Activated naive CD4-positive, alpha-beta T cell treated with anti-CD3 and anti-CD28 coated beads, Interleukin-2, amount 50 U/mL, for 24 hours (primary cell): ENCODE measurements around the gene IL6ST.
"Not testable (repeated sequence)": the region's sequence is repeated elsewhere in the genome, so short reads cannot be mapped to it uniquely, and the experiment has no call there.

Experiments
- H3K27ac Mint-ChIP-seq: one replicate; pipeline ENCODE4 v1.8.0; 2021; ENCODE audit warnings: mild to moderate bottlenecking, mixed read lengths
- H3K27me3 Mint-ChIP-seq: one replicate; pipeline ENCODE4 v1.8.0; 2021; ENCODE audit warnings: mixed read lengths
- H3K36me3 Mint-ChIP-seq: one replicate; pipeline ENCODE4 v1.8.0; 2021; ENCODE audit warnings: mixed read lengths
- H3K4me1 Mint-ChIP-seq: one replicate; pipeline ENCODE4 v1.8.0; 2021; ENCODE audit warnings: mixed read lengths
- H3K4me3 Mint-ChIP-seq: one replicate; pipeline ENCODE4 v1.8.0; 2021; ENCODE audit warnings: mild to moderate bottlenecking, mixed read lengths
- H3K9me3 Mint-ChIP-seq: one replicate; pipeline ENCODE4 v1.8.0; 2021; ENCODE audit warnings: mixed read lengths

Gene IL6ST

GRCh38 chr5:55941154-55941553 lies 53.6 kb downstream of the IL6ST start:
- H3K27me3 Mint-ChIP-seq, H3K4me3 Mint-ChIP-seq, H3K9me3 Mint-ChIP-seq: not testable (repeated sequence)
- Mint-ChIP-seq H3K27ac (peak overlapping the region; percentile 63), H3K36me3 (peaks cover 20% of the 10 kb centered on the region), H3K4me1 (peaks cover 37% of the 10 kb centered on the region)

- peaks cover 27% of the 10 kb centered on the region for H3K4me1 Mint-ChIP-seq
- H3K27ac Mint-ChIP-seq = peak overlapping the region; percentile 70
- not testable (repeated sequence) for H3K27me3 Mint-ChIP-seq, H3K36me3 Mint-ChIP-seq, H3K4me3 Mint-ChIP-seq, H3K9me3 Mint-ChIP-seq
Measured at GRCh38 chr5:55937598-55937997, 57.2 kb downstream of the IL6ST start.

GRCh38 chr5:55936100-55936693 lies 58.6 kb downstream of the IL6ST start:
- Mint-ChIP-seq H3K4me1 (peaks cover 23% of the 10 kb centered on the region), H3K36me3 (peaks cover 6% of the 10 kb centered on the region), H3K27ac (peak overlapping the region; percentile 65), H3K4me3 (no peak overlapping the region), H3K9me3 (no peaks in the 10 kb centered on the region), H3K27me3 (no peaks in the 10 kb centered on the region)

GRCh38 chr5:55935371-55935770 lies 59.4 kb downstream of the IL6ST start:
- no peaks in the 10 kb centered on the region for H3K9me3 Mint-ChIP-seq
- no peak overlapping the region for H3K4me3 Mint-ChIP-seq
- H3K4me1 Mint-ChIP-seq = peaks cover 21% of the 10 kb centered on the region
- peaks cover 6% of the 10 kb centered on the region for H3K36me3 Mint-ChIP-seq
- peak overlapping the region; percentile 88 for H3K27ac Mint-ChIP-seq
- H3K27me3 Mint-ChIP-seq = no peaks in the 10 kb centered on the region

DNA sequence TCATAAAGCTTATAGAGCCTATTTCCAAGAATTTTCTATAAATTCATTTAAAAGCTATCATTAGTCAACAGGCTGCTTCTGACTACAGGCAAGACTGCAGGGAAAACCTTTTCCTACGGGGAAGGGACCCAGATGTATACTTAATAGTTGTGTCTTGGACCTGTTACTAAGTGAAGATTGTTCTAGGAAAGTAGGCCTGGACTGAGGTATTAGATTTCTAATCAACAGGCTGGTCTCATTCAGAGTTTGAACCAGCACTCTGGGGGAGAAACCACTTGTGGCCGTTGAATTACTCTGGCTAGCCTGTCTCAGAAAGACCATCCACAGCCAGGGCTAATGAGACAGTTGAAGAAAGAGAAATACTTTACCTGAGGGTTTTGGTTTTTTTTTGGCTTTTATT lies 60.0 kb downstream of the IL6ST start:
- H3K27me3 Mint-ChIP-seq = no peaks in the 10 kb centered on the region
- H3K4me1 Mint-ChIP-seq = peaks cover 16% of the 10 kb centered on the region
- no peaks in the 10 kb centered on the region for H3K9me3 Mint-ChIP-seq
- peaks cover 4% of the 10 kb centered on the region for H3K36me3 Mint-ChIP-seq
- no peak overlapping the region for H3K4me3 Mint-ChIP-seq
- H3K27ac Mint-ChIP-seq = peak overlapping the region; percentile 35

DNA sequence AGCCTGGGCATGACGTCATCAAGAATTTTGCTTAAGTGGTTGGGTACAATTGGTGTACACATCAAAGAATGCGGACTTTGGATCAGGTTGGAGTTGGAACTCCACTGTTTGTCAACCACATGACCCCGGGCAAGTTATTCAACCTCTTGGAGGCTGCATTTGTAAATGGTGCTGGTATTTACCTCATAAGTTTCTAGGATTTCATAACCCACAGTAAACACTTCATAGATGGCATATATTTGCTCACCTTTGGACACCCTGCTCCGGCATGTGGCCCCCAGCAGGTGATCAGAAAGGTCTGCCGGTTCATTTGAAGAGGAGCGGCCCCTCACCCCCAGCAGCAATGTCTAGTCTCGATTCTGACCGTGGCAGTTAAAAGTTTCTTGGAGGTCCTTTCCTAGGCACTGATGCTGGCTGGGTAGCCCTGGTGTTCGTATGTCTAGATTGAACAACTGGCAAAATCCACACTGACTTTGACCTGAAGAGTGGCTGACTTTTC lies 60.6 kb downstream of the IL6ST start:
- Mint-ChIP-seq H3K4me1 (peaks cover 16% of the 10 kb centered on the region), H3K4me3 (no peak overlapping the region), H3K27ac (peak overlapping the region; percentile 35), H3K27me3 (no peaks in the 10 kb centered on the region), H3K36me3 (peaks cover 4% of the 10 kb centered on the region), H3K9me3 (no peaks in the 10 kb centered on the region)

DNA sequence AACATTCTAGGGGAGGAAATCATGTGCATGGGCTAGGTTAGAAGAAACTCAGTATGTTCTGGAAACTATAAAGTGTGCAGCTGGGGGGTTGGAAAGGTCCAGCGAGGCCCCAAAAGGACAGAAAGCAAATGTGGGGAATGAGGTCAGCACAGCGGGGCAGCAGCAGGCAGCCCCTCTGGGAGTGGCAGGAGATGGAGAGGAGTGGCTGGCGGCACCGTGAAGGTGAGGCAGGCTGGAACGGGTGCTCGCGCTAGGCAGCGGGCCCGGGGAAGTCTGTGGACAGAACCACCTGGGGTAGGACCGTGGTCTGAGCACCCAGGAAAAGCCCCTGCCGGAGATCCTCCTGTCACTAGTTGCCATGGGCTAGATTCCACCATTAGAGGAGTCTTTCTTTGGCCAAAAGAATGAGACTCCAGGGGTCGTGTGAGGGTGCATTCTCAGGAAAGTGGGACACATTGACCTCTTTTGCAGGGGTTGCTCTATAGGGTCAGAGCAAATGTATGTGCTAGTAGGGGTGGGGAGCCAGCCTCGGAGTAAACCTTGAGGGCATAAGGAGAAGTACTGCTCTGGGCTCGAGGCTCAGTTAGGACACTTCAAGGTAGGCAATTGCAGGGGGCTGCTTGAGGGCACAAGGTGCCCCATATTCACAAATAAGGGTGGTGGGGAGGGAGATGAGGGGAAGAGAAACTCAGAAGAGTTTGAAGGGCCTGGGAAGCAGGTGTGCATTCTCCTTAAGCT lies 61.2 kb downstream of the IL6ST start:
- Mint-ChIP-seq H3K36me3 (peaks cover 4% of the 10 kb centered on the region), H3K4me3 (no peak overlapping the region), H3K27me3 (no peaks in the 10 kb centered on the region), H3K4me1 (peaks cover 16% of the 10 kb centered on the region), H3K9me3 (no peaks in the 10 kb centered on the region), H3K27ac (peak overlapping the region; percentile 75)

DNA sequence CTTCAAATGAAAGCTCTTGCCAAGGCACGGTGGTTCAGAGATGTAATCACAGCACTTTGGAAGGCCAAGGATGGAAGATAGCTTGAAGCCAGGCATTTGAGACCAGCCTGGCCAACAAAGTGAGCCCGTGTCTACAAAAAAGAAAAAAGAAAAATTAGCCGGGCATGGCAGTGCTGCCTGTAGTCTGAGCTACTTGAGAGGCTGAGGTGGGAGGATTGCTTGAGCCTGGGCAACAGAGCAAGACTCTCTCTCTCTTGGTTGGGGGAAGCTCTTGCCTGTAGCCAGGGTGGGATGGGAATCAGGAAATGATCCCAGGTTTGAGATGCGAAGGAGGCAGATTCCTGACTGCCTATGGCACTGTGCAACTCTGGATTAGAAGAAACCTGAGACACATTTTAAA lies 62.1 kb downstream of the IL6ST start:
- Mint-ChIP-seq H3K27ac (no peak overlapping the region), H3K36me3 (no peaks in the 10 kb centered on the region), H3K27me3 (no peaks in the 10 kb centered on the region), H3K9me3 (no peaks in the 10 kb centered on the region), H3K4me1 (peaks cover 11% of the 10 kb centered on the region), H3K4me3 (no peak overlapping the region)

GRCh38 chr5:55929020-55929799 lies 65.6 kb downstream of the IL6ST start:
- Mint-ChIP-seq H3K36me3 (no peaks in the 10 kb centered on the region), H3K4me1 (no peaks in the 10 kb centered on the region), H3K4me3 (no peak overlapping the region), H3K27ac (no peak overlapping the region), H3K9me3 (no peaks in the 10 kb centered on the region), H3K27me3 (no peaks in the 10 kb centered on the region)

DNA sequence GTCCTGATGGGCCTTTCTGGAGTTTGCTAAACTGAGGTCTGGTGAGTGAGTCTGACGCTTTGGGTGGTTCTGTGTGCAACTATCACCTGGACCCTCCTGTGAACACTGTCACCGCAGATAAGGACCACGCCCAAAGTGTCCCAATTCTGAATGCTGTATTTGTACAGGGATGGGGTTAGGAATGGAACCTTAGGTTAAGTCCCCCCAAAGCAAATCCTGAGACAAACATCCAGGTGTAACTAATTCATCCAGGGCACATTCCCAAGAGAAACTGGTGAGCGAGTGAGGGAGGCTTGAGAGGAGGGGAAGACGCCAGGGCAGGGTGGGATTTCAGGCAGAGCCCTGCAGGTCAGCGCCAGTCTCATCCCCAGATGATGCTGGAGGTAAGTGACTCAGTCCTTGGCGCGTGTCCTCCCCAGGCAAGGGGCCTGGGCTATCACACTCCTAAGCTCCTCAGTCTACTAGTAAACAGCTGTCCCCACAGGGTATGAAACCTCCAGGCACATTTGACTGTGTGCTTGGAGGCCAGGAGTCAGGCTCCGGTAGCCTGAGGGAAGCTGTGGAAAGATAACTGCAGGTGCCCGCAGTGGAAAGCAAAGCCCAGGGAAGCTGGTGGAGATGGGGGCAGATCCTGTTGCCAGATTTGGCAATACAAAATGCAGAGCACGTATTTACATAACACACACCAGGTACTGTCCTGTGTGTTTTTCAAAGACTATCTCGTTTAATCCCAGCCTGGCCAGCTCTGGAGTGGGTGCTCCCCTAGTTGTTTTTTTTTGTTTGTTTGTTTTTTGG lies 66.7 kb downstream of the IL6ST start:
- H3K4me3 Mint-ChIP-seq = no peak overlapping the region
- H3K27me3 Mint-ChIP-seq = no peaks in the 10 kb centered on the region
- H3K27ac Mint-ChIP-seq = peak overlapping the region; percentile 41
- peaks cover 9% of the 10 kb centered on the region for H3K4me1 Mint-ChIP-seq
- H3K9me3 Mint-ChIP-seq = no peaks in the 10 kb centered on the region
- H3K36me3 Mint-ChIP-seq = no peaks in the 10 kb centered on the region

GRCh38 chr5:55926476-55926875 lies 68.3 kb downstream of the IL6ST start:
- Mint-ChIP-seq H3K4me3 (no peak overlapping the region), H3K4me1 (peaks cover 11% of the 10 kb centered on the region), H3K36me3 (no peaks in the 10 kb centered on the region), H3K9me3 (no peaks in the 10 kb centered on the region), H3K27me3 (no peaks in the 10 kb centered on the region), H3K27ac (peak overlapping the region; percentile 55)

GRCh38 chr5:55925712-55926111 lies 69.1 kb downstream of the IL6ST start:
- no peaks in the 10 kb centered on the region for H3K36me3 Mint-ChIP-seq
- H3K9me3 Mint-ChIP-seq = no peaks in the 10 kb centered on the region
- no peak overlapping the region for H3K4me3 Mint-ChIP-seq
- peaks cover 11% of the 10 kb centered on the region for H3K4me1 Mint-ChIP-seq
- no peak overlapping the region for H3K27ac Mint-ChIP-seq
- no peaks in the 10 kb centered on the region for H3K27me3 Mint-ChIP-seq

DNA sequence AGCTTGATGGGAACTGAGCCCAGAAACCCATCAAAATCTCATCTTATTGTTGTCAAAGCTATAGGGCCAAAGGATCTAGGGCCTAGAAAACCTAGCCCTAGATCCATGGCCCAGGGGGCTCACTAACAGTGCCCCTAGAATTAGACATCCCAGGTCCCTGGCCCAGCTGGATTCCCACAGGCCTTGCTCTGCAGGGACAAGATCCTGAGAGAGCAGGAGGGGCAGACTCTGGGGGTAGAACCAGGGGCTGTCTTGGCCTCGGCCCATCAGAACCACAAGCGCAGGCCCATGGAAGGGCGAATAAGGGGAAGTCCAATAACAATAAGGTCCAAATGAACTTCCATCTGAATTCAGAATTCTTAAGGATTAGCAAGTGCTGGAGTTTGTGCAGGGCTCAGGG lies 69.6 kb downstream of the IL6ST start:
- no peaks in the 10 kb centered on the region for H3K27me3 Mint-ChIP-seq
- no peaks in the 10 kb centered on the region for H3K9me3 Mint-ChIP-seq
- no peaks in the 10 kb centered on the region for H3K36me3 Mint-ChIP-seq
- peaks cover 11% of the 10 kb centered on the region for H3K4me1 Mint-ChIP-seq
- H3K27ac Mint-ChIP-seq = no peak overlapping the region
- no peak overlapping the region for H3K4me3 Mint-ChIP-seq

- H3K9me3 Mint-ChIP-seq = no peaks in the 10 kb centered on the region
Measured at GRCh38 chr5:55924744-55925143, 70.0 kb downstream of the IL6ST start.

DNA sequence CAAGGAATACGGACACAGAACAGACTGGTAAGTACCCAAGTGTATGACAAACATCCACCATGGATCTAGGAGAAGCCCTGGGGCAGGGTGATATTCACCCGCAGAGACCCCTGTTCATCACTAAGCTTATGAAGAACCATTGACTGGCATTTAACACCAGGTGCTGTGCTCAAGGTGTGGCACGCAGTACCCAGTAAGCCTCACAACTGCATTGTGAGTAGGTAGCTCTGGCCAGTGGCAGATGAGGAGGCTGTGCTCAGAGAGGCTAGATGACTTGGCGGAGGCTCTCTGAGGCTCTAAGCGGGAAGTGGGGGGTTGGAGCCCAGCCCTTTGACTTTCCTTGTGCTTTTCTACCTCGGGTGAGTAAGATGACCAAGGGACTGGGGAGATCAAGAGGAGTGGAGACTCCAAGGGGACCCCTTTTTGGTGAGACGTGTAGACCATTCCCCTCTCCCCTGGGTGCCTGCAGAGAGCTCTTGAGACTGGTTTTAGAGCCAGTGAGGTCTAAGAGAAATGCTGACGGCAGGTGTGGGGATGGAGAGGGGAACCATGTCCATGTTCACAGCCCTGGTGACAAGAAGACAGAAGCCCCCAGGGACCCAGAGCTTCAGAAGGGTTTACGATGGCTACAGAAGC lies 70.8 kb downstream of the IL6ST start:
- Mint-ChIP-seq H3K36me3 (no peaks in the 10 kb centered on the region), H3K27ac (no peak overlapping the region), H3K9me3 (no peaks in the 10 kb centered on the region), H3K4me1 (peaks cover 22% of the 10 kb centered on the region), H3K4me3 (peak overlapping the region; percentile 96), H3K27me3 (no peaks in the 10 kb centered on the region)

More at GRCh38 chr5:55924744-55925143, 70.0 kb downstream of the IL6ST start:
- H3K4me3 Mint-ChIP-seq = no peak overlapping the region
- no peaks in the 10 kb centered on the region for H3K36me3 Mint-ChIP-seq
- H3K27ac Mint-ChIP-seq = no peak overlapping the region
- H3K27me3 Mint-ChIP-seq = no peaks in the 10 kb centered on the region
- H3K4me1 Mint-ChIP-seq = peaks cover 16% of the 10 kb centered on the region
